Measurements from ENCODE around the gene LRRC3.

DNA sequence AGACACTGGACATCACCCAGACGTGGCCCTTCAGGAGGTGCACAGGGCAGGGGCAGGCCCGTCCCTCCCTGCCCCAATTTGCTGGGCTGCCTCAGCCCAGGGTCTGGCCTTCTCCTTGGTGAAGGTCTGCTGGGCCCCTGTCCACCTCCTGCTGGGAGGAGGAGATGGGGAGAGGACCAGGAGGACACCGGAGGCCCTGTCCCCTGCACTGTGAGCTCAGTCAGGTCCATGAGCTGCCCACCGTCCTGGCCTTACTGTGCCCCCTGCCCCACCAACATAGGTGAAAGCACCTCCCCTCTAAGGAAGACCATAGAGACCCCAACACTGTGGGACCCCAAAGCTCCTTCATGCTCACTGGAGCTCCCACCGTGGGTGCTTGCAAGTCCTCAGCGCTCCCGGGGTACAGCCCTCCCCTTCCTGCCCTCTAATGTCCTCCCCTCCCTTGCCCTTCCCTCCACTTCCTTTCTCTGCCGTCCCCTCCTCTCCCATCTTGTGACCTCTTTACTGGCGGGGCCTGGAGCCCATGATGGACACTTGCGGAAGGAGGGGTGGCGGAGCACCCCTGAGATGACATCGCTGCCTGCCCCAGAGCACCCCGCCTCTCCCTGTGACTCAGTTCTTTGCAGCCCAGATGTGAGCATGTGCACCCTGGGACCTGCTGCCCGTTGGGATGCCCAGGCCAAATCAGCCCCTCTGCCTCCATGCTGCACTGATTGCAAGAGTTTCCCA is 4.6 kb downstream of the LRRC3 start:
- TF ChIP-seq CTCF (IDR thresholded peaks at IDR 0.05) (no peak), POLR2A (IDR thresholded peaks at IDR 0.05) (no peak)

Data from esophagus squamous epithelium (tissue), 4 donors.